Activated CD4-positive, alpha-beta T cell treated with anti-CD3 and anti-CD28 coated beads, Interleukin-2, amount 50 U/mL, for 48 hours (primary cell): ENCODE data around the gene PPM1H.
"Not testable (repeated sequence)": the region's sequence is repeated elsewhere in the genome, so short reads cannot be mapped to it uniquely, and the experiment has no call there.

Source experiments
- DNase-seq, 2 experiments: peaks; one replicate each; pipeline ENCODE4 v3.0.0-alpha.2; 2020

The PPM1H gene

DNA sequence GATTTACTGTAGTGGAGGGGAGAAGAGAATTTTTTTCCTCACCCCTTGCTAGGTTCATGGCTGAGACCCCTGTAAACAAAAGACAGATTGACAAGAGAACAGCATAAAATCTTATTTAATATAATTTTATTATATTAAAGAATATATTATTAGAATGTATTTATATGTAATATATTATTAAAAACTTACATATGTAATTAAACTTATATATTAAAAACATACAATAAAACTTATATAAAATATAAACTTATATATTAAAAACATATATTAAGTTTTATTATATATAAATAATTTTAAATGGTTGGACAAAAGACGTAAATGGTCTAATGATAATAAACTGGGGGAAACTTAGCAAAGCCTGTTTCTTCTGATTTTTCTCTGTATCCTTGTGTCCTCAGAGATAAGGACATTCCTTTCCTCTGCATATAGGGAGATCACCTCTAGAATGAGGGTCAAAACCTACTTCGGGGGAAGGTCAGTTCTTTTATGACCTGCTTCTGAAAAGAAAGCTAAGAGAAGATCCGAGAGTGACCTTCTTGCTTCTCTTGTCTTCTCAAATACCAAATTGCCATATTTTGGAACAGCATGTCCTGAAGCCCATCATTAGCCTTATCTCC lies 8.9 kb upstream of the PPM1H start:
- no peak for DNase-seq

DNA sequence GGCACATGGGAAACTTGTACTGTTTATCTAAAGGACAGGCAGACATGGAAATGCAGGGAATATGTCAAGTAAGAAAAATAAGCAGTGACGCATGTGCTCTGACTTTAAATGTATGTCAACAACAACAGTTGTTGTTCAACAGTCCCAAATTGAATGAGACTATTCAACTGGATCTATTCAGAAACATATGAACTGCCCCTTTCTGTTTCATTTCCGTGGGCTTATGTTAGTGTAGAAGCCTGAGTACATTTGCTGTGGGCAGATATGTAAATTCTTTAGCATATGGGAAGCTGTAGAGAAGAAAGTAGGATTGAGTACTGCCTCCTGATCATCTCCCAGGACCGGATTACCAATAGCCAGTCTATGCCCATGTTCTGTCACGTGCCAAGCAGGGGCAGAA lies 7.4 kb upstream of the PPM1H start:
- not testable (repeated sequence) for DNase-seq

- peak; percentile 6 to 19 for DNase-seq
Observed at GRCh38 chr12:62934239-62934798, 631 bp downstream of the PPM1H start.

DNA sequence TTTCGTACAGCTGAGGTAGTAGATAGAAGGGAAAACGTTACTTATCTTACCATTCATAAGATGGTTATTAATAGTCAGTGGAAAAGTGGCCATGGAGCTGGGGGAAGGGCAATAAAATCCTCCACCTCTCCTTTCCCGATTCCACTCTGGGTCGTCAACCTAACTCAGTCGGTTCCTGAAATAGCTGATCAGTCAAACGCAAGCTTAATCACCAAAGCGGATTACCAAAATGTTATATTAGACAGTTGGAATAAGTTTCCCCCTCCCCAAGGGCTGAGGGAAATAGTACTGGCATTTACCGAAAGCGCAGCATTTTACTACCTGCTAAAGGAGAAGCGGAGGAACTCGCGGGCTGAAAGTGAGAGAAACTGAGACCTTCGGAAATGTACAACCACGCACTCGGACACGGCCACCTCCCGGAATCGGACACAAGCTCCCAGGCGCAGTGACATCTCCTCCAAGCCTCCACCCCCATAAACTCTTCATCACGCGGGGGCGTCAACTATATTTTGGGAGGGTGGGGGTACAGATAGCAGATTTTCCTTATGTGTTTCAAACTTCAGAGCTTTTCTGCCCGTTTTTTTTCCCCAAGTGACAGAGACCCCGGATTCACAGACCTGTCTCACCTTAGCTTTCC lies 1.2 kb downstream of the PPM1H start:
- DNase-seq = peak in 1 of 2 experiments; percentile 3

DNA sequence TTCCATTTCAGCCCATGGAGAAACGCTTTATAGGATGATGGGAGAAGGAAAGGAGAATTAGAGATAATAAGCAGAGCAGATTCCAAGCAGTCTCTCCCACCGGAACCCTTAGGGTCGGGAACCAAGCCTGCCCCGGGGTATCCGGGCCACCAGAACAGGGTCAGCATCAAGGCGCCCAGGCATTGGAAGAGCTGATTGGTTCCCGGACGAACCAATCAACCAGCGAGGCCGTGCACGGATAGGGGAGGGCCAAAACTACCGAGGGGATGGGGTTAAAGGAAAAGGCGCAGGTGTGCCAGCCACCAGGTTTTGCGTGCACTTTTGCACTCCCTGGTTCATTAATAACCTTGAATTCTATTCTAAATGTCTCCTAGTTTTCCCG lies 1.7 kb downstream of the PPM1H start:
- DNase-seq = no peak

GRCh38 chr12:62931477-62931876 lies 3.5 kb downstream of the PPM1H start:
- no peak for DNase-seq

GRCh38 chr12:62930546-62931425 lies 4.2 kb downstream of the PPM1H start:
- no peak for DNase-seq

DNA sequence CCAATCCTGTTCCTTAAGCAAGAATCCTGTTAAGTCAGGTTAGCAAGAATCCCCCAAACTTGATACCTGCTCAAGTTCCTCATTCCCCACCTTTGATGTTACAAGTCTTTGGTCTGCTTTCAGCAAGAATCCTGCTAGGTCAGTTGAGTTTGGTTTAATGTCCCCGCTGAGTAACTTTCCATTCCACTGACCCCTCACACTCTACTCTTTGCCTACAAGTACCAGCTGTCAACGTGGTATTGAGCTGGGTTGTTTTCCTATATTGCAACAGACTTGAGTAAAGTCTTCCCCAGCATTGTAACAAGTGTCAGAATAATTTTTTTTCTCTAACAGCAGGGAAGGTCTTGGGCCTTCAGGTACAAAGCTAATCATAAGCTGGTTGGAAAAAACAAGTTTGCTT lies 6.3 kb downstream of the PPM1H start:
- DNase-seq = no peak

GRCh38 chr12:62925680-62926079 lies 9.3 kb downstream of the PPM1H start:
- no peak for DNase-seq

DNA sequence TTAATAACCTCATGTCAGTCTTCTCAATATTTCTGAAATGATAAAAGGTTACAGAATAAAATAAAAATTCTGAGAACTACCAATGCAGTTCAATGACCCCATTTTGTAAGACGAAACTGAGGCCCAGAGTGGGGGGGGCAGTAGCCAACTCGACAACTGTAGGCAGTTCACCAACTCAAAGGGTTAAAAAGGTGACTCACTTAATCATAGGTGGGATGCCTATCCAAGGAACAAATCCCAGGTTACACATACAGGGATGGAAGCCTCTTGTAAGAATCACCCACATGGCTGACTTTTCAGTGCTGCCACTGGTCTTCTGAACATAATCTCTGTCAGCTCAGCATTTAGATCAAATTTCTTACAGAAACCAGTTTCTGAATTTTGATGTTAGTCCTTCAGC lies 10.9 kb downstream of the PPM1H start:
- DNase-seq = no peak

DNA sequence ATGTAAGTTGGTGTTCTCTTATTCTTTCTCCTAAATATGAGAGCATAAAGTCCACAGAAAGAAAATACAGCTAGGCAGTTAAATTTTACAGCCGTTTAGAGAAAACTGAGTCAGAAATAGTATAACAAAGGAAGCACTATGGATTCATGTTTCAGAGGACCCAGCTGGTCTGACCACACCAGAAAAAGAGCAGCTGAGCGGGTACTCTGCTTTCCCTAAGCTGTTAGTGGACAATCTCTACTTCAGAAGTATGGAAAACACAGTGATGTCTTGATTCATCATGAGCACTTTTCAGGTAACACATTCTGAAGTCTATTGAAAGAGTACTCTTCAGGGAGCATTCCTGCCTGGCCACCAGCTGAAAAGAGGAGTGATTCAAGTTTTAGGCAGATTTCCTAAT lies 12.4 kb downstream of the PPM1H start:
- no peak for DNase-seq

- no peak for DNase-seq
Observed at GRCh38 chr12:62919838-62920237, 15.1 kb downstream of the PPM1H start.

DNA sequence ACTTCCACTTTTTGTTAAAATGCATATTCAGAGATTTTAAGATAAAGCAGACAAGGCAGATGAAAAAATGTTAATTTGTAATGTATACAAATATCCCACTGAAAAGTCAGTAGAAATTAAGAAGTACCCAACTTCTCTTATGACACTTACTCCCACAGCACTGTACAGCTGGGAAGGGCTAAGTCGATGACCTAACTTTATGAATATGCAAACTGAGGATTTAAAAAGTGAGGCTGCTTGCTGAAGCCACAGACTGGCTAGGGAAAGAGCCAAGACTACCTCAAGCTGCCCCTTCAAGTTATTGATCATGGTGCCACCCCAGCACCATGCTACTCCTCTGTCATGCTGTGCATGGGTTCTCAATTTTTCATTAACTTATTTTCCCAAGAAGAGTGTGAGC lies 17.0 kb downstream of the PPM1H start:
- no peak for DNase-seq

- DNase-seq = no peak
Observed at GRCh38 chr12:62916632-62917425, 18.1 kb downstream of the PPM1H start.

DNA sequence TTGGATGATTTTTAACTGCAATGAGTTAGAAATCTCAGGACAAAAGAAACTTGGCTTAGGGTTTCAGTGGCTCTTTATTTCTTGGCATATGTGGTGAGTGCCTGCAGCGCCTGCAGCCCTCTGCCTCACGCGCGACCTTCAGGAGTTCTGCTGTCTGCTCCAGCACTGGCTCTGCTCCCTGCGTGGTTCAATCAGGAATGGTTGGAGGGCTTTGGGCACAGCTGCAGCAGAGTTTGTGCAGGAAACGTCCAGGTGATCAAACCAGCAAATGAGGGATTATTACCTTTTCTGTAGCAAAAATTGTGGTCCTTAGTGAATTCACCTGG lies 19.8 kb downstream of the PPM1H start:
- DNase-seq = no peak

DNA sequence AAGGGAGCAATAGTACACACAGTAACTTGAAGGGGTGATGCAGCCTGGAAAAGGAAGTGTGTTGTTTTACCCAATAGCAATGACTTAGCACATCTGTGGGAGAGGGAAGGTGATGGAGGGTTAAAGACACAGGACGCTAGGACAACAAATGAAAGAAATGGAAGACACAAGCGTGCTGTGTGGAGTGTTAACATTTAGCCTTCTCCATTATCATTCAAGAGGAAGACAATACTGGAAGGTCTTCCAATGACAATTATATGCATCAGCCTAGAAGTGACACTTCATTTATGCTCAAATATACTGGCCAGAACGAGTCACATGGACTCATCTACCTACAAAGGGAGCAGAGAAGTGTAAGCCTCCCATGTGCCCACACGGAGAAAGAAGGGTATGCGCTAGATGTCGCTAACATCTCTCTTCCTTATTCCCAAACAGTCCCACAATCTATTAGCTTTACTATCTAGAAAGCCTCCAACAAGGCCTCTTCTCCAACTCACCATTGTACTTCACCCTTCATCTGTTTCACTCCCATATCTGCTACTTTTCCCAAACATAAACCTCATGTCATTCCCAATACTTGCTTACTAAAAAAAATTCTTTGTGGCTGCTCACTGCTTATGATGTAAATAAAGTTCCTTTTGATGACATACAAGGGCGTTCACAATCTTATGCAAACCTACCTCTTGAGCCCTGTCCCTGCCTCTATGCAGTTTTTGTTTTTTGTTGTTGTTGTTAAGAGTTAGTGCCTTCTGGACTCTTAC lies 20.3 kb downstream of the PPM1H start:
- no peak for DNase-seq

GRCh38 chr12:62913380-62913779 lies 21.6 kb downstream of the PPM1H start:
- DNase-seq = no peak

- DNase-seq = no peak
Observed at GRCh38 chr12:62912644-62913043, 22.3 kb downstream of the PPM1H start.

DNA sequence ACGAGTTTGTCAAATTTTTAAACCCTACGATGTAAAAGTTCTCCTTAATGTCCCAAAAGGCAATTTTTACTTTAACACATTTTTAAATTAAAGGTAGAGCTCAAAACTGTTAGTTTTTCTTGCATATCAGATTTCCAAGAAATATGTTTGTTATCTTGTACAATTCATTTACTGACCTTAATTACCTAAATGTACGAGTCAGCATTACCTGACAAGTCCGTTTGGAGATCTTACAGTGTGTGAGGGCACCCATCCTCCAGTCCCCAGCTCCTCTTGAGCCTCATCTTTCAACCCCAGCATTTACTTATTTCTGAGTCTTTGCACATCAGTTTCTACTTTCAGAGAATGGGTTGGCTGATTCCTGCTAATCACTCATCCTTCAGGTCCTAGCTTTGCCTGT lies 23.7 kb downstream of the PPM1H start:
- no peak for DNase-seq

DNA sequence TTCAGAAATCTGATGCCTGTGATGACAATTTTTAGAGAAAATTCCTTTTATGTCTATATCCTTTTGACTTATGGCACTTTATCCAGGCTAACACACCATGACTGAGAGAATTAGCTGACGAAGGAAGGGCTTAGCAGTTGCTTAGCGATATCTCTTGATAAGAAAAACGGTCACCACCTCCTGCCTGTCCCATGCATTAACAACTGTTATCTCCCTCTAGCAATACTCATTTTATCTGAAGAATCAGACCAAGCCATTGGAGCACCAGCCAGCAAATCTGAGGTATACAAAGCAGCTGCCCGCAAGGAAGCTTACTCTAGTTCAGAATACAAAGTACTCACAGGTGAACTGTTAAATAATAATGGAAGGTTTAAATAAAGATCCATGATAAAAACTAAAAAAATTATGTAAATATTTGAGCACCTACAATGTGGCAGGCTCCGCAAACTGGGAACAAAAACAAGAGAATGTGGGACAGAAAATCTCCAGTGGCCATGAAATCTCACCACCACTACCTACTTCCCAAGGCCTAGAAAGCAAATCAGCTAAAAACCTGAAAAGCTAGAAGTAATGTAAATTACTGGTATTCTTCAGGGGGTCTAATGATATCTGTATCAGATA lies 24.3 kb downstream of the PPM1H start:
- no peak for DNase-seq

- no peak for DNase-seq
Observed at GRCh38 chr12:62909340-62909739, 25.6 kb downstream of the PPM1H start.

GRCh38 chr12:62908674-62909073 lies 26.3 kb downstream of the PPM1H start:
- no peak for DNase-seq
